GM13976 (cell line): ENCODE results near the gene EPS8L3.
"Not testable (repeated sequence)": the region's sequence is repeated elsewhere in the genome, so short reads cannot be mapped to it uniquely, and the experiment has no call there.

Experiments used
- DNase-seq: peaks from one replicate; pipeline ENCODE4 v3.0.0; 2012; ENCODE audit warnings: low spot score
- CTCF ChIP-seq: IDR thresholded peaks from 2 replicates; pipeline ENCODE4 v1.5.1; 2012; ENCODE audit warnings: borderline replicate concordance, mild to moderate bottlenecking; ENCODE audit not compliant: insufficient read depth; ENCODE audit errors: extremely low read depth, missing control alignments, control extremely low read depth
- in situ Hi-C: fragments of 300-500 bp; cut with MboI; formaldehyde crosslinking; loops from one replicate; pipeline ENCODE4 v1.12.0; 2022; ENCODE audit warnings: low sequenced_read_pairs, mixed read lengths, inconsistent platforms; ENCODE audit not compliant: unreplicated experiment

The EPS8L3 gene

GRCh38 chr1:109801791-109802135 is 38.0 kb upstream of the EPS8L3 start:
- TF ChIP-seq CTCF: no peak
- in situ Hi-C loops: no loop called here
- no peak for DNase-seq

GRCh38 chr1:109800291-109800690 is 36.6 kb upstream of the EPS8L3 start:
- in situ Hi-C loops: no loop called here
- no peak for DNase-seq

GRCh38 chr1:109799445-109799844 is 35.7 kb upstream of the EPS8L3 start:
- no peak for DNase-seq
- in situ Hi-C loops: no loop called here
- no peak for TF ChIP-seq CTCF

More at GRCh38 chr1:109800291-109800690, 36.6 kb upstream of the EPS8L3 start:
- TF ChIP-seq CTCF: no peak

- in situ Hi-C loops, DNase-seq: not testable (repeated sequence)
Observed at GRCh38 chr1:109797303-109797595, 33.5 kb upstream of the EPS8L3 start.

GRCh38 chr1:109796484-109797302 is 33.0 kb upstream of the EPS8L3 start:
- in situ Hi-C loops: no loop called here
- no peak for TF ChIP-seq CTCF
- no peak for DNase-seq

- DNase-seq: no peak
- TF ChIP-seq CTCF: no peak
- in situ Hi-C loops: no loop called here
Observed at GRCh38 chr1:109794319-109795132, 30.8 kb upstream of the EPS8L3 start.
